SKM-1 treated with dmso at 0.1 percent for 144 hours (cell line): Measurements from ENCODE around the gene HOXB8.

ENCODE experiments used
- DNase-seq: peaks from one replicate; lab custom pipeline; 2025; ENCODE audit not compliant: unreplicated experiment; lab: John Stamatoyannopoulos, UW

The HOXB8 gene

DNA sequence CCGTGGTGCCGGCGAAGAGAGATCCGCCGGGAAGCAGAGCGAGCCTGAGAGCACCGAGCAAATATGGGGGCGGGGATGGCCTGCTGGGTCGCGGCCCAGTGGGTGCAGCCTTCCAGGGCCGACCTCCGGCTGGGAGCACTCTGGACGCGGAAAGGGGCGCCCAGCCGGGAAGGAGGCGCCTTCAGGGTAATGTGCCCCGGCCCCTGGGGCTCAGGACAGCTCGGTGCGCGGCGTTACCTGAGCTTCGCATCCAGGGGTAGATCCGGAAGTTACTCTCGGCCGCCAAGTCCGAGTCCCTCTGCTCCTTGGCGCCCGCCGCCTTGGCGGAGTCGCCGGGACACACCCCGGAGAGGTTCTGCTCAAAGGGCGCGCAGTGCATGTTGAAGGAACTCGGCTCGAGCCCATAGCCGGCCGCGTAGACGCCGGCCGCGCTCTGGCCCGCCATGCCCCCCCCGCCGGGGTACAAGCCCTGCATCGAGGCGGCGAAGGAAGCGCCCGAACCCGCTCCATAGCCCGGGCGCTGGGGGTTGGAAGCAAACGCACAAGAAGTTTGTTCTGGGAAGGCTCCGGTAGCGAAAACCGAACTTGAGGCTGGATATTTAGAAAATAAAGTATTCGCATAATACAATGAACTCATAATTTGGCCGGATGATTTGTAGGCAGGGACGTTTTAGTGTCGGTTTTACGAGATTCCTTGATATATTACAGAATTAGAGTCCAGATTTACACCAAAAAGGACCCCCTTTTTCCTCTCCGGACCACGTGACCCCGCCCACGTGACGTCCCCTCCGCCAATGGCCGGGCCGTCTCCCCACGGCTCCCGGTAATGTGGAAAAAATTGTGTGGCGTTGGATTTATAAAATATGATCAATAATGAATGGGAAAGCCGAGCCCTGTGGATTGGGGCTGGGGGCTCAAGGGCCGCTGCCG is 4.5 kb downstream of the HOXB8 start, which contains the start of gene HOXB7:
HOXB7 (minus strand) TSS at position 736 of the 930 bp plus-strand sequence; CDS start at position 637, 99 bp downstream.
- DNase-seq = no peak

- no peak for DNase-seq
These were observed 5.3 kb downstream of the HOXB8 start for GRCh38 chr17:48609759-48610281.

GRCh38 chr17:48609033-48609432 is 6.1 kb downstream of the HOXB8 start:
- DNase-seq = no peak

GRCh38 chr17:48608494-48608834 is 6.6 kb downstream of the HOXB8 start:
- DNase-seq = no peak

DNA sequence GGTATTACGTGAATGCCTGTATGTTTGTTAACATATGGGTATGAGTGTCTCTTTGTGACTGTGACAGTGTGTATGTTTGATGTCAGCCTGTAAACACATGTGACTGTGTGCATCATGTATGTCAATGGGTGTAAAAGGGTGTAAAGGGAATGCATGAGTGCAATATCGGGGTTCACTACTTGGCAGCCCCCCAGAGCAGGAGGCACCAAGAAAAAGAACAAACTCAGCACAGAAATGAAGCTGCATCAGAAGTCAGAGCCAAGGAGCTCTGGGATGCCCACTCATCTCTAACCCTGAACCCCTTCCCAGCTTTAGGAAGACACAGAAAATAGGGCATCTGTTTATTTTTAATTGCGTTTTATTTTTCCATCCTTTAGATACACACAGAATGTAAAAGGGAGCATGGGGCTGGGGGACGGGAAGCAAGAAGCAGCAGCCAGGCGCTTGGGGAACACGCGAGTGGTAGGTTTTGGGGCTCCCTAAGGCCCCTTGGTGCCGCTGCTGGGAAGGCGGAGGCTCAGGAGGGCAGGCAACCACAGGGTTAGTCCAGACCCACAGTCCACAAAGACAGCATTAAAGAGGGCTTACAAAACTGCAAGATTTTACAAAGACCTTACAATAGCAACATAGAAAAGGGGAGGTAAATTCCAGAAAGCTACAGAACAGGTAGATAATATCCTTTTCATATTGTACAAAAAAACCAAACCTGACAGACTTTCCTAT is 8.0 kb downstream of the HOXB8 start:
- DNase-seq = no peak

- no peak for DNase-seq
These were observed 8.9 kb downstream of the HOXB8 start for GRCh38 chr17:48605991-48606891.

DNA sequence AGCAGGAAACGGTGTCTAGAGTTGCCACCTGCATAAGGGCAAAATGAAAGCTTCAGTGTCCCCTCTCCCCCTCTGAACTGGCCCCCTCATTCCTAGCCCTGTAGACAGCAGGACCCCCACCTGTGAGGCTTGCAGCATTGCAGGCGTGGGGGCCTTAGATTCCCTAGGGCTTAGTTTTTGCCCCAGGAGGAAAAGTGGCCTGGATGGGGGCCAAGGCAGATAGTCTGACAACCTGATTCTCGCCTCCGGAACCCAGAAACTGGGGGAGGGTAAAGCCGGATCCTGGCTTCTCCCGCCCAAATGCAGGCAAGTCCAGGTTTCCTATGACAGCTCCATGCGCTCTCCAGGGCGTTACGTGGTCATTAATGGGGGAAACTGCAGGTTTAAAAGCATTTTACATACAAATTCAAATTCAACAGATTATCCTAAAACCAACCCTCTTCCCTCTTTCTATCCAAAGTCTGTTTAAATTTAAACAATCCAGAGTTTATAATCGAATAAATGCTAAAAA is 9.6 kb downstream of the HOXB8 start:
- no peak for DNase-seq

DNA sequence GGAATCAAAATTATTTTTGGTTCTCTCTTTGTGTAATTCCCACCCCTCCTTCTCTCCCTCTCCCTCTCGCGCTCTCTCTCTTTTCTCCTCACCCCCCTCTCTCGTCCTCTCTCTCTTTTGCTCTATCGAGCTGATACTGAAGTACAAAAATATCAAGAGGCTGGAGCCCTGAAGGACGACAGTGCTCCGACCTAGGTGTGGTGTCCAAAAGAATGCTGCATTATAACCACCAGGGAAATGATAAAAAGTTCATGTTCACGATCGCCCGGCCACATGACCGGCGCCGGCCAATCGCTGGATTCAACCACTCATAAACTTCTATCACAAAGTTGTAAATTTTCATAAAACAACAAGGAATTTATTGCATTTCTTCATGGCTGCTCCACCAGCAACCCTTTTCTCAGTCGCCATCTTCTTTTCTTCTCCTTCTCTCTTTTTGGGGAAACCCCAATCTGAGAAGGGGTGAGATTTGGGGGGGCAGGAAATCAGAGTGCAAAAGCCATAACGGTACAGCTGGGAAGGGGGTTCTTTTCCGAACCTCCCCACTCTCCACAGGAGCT is 10.2 kb downstream of the HOXB8 start, which contains the start of gene HOXB6:
HOXB6 (minus strand) TSS at position 217 of the 560 bp plus-strand sequence. CDS start 6,836 bp downstream, outside the sequence.
- no peak for DNase-seq

- DNase-seq = no peak
These were observed 10.9 kb downstream of the HOXB8 start for GRCh38 chr17:48603959-48604769.

- no peak for DNase-seq
These were observed 13.3 kb downstream of the HOXB8 start for GRCh38 chr17:48601539-48602425.

DNA sequence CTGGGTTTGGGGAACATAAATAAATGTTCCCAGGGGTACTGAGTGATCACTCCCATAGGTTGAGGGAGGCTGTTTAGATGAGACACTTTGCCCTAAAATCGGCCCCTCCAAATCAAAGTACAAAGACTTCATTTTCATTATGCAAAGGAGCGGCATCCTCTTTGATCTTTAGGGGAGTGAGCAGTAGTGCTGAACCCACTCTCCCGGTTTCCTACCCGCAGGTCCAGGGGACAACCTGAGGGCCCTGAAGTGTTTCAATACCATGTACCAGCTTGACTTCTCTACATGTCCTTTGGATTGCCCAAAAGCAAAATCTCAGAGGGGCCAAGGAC is 13.9 kb downstream of the HOXB8 start:
- DNase-seq = no peak

GRCh38 chr17:48600244-48601098 is 14.6 kb downstream of the HOXB8 start:
- no peak for DNase-seq

DNA sequence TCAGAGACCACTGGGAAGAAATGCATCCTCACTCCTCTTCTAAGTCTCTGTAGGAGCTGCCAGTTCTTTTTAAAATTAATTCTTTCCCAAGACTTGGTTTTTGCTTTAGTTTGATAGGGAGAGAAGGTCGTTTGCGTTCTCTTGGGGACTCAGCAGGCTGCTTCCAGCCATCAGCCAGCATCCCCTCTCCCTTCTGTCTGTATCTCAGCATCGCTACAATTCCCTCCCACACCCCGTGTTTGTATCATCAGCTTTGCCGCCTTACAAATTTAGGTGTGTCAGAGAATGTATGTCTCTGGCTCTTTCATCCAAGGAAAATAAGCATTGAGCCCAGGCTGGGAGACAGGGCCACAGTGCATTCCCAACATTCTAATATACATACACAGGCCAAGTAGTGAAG is 15.7 kb downstream of the HOXB8 start:
- no peak for DNase-seq

- DNase-seq = no peak
These were observed 16.4 kb downstream of the HOXB8 start for GRCh38 chr17:48598736-48599135.

DNA sequence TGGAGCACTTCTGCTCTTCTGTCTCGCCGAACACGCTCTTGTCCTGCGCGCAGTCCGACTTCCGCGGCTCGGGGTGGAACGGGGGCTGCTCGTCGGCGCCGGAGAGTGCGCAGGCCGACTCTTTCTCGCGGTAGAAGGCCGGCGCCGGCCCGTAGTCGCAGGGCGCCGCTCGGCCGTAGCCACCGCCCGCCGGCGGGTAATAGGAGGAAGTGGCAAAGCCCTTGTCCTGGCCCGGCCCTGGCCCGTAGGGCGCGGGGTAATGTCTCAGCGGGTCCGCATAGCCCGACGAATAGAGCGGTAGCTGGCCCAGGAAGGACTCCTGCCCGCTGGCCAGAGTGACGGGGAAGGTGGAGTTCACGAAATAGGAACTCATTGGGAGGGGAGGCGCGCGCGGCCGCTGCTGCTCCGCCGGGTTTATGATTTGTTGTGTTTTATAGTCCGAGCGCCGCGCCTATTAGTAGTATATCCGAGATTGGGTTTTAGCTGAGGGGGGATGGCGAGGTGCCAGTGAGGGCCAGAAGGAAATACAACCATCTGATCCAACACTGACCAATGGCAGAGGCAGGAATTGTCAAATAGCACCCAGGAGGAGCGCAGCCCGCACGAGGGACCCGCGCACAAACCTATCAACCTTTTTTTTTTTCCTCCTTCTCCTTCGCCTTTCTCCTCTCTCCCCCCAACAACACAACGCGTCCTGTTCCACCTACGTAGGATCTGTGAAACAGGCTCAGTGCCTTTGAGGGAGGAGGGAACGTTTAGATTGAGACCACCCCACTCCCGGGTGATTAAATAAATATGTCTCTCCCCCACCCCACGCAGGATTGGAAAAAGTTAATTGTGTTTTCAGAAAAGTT is 17.1 kb downstream of the HOXB8 start:
- DNase-seq = no peak

DNA sequence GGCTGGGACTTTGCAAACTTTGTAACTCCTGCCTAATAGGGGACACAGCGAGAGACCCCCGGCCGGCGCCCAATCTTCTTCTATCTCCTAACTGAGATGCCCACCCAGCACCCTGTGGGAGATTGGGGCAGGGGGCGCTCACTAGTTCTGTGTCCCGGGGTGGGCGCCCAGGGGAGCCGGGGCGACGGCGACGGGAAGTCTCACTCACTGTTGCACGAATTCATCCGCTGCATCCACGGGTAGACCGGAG is 17.6 kb downstream of the HOXB8 start:
- no peak for DNase-seq
